HepG2 (cell line): ENCODE measurements around the gene PHF23. TPM values are rescaled to one million over a fixed set of nuclear protein-coding genes. Genes with fewer than 3 reads are reported as not detected.
A peak's percentile ranks its signal among the peaks of the same experiment; 100 is the strongest.

Source experiments
- ATAC-seq: fragments of 200-7000 bp; cut with Tn5 transposase; 3 replicates; pipeline ENCODE4 v1.9.1; 2020; ENCODE audit warnings: mild to moderate bottlenecking, moderate library complexity
- BruUV-seq: library from RNA; stranded (reverse); fragments of 400-500 nt; replicated peaks from 2 replicates; lab custom pipeline; 2021; lab: Mats Ljungman, UMichigan
- CTCF ChIA-PET: fragments of 300-600 bp; formaldehyde crosslinking; extraction: SDS; loops from one replicate; lab custom pipeline; 2021; ENCODE audit warnings: low total read pairs, inconsistent platforms, low intra/inter-chr PET ratio; lab: Yijun Ruan, JAX
- POLR2A ChIA-PET: fragments of 350-600 bp; sonication (Branson Sonifier 250); formaldehyde crosslinking; loops from one replicate; lab custom pipeline; 2020; ENCODE audit warnings: antibody characterized with exemption, inconsistent platforms; lab: Yijun Ruan, JAX
- DNase-seq: peaks from one replicate; pipeline ENCODE4 v3.0.0-alpha.2; 2015; ENCODE audit warnings: low spot score
- FAIRE-seq: peaks from 3 replicates; lab custom pipeline; 2011; peaks lifted over from hg19 to GRCh38; lab: Jason Lieb, UNC
- H2AFZ ChIP-seq: one replicate; pipeline ENCODE4 v1.6.1; 2011; ENCODE audit warnings: low read length, inconsistent platforms
- H3K27ac ChIP-seq: fragments of 300-600 bp; 3 replicates; pipeline ENCODE4 v1.8.0; 2011; ENCODE audit warnings: mixed run types, mild to moderate bottlenecking, mixed read lengths, low read length, inconsistent platforms; ENCODE audit not compliant: insufficient read depth; ENCODE audit errors: extremely low read length
- H3K27me3 ChIP-seq, 2 experiments: fragments of 200-600 bp in 1 of 2; 2 replicates in 1 of 2; 3 replicates in 1 of 2; pipeline versions ENCODE4 v1.6.0 to v1.8.0; 2011; ENCODE audit warnings: low read length in 2 of 2, mild to moderate bottlenecking in 2 of 2, moderate library complexity in 2 of 2, inconsistent platforms in 1 of 2; ENCODE audit not compliant: insufficient read depth in 2 of 2, control insufficient read depth in 1 of 2
- H3K36me3 ChIP-seq, 2 experiments: fragments of 200-600 bp in 1 of 2; replicated peaks in 1 of 2; 2 replicates in 1 of 2; 3 replicates in 1 of 2; pipeline versions ENCODE4 v1.5.1 to v1.8.0; 2011; ENCODE audit warnings: low read length in 2 of 2, inconsistent platforms in 1 of 2; ENCODE audit not compliant: insufficient read depth in 2 of 2, control insufficient read depth in 1 of 2
- H3K4me1 ChIP-seq: 2 replicates; pipeline ENCODE4 v1.5.1; 2012; ENCODE audit warnings: low read length, inconsistent platforms; ENCODE audit not compliant: insufficient read depth
- H3K4me2 ChIP-seq: 2 replicates; pipeline ENCODE4 v1.6.0; 2011; ENCODE audit warnings: low read depth, low read length, inconsistent platforms
- H3K4me3 ChIP-seq, 3 experiments: fragments of 200-600 bp in 1 of 3; sonication (generic), shearing (Covaris generic) in 1 of 3; replicated peaks in 1 of 3; 2 replicates each; pipeline ENCODE4 v1.5.1; 2011 to 2016; ENCODE audit warnings: low read length in 3 of 3, inconsistent platforms in 2 of 3, low read depth in 2 of 3, mild to moderate bottlenecking in 2 of 3, control low read depth in 1 of 3, mixed read lengths in 1 of 3; ENCODE audit not compliant: insufficient read depth in 1 of 3
- H3K79me2 ChIP-seq: one replicate; pipeline ENCODE4 v1.6.1; 2011; ENCODE audit warnings: low read length, inconsistent platforms; ENCODE audit not compliant: insufficient read depth
- H3K9ac ChIP-seq: 2 replicates; pipeline ENCODE4 v1.6.0; 2011; ENCODE audit warnings: mild to moderate bottlenecking, low read depth, low read length, inconsistent platforms; ENCODE audit not compliant: insufficient read depth
- H3K9me3 ChIP-seq: 2 replicates; pipeline ENCODE4 v1.5.1; 2012; ENCODE audit warnings: mild to moderate bottlenecking, low read length
- H4K20me1 ChIP-seq: 2 replicates; pipeline ENCODE4 v1.6.0; 2011; ENCODE audit warnings: inconsistent platforms, mild to moderate bottlenecking, low read length, moderate library complexity; ENCODE audit not compliant: insufficient read depth
- ATRX ChIP-seq: sonication (generic); formaldehyde crosslinking; IDR thresholded peaks from 2 replicates; pipeline ENCODE4 v1.4.0; 2020; ENCODE audit warnings: missing genetic modification reagents, borderline replicate concordance
- CBX1 ChIP-seq: IDR thresholded peaks from one replicate; pipeline ENCODE4 v1.6.1; 2016; ENCODE audit warnings: antibody characterized with exemption, low read depth
- CREM ChIP-seq, 2 experiments: sonication (generic) in 1 of 2; formaldehyde crosslinking in 1 of 2; IDR thresholded peaks; 2 replicates each; pipeline versions ENCODE4 v1.4.0 to v1.6.1; 2016 to 2020; ENCODE audit warnings: antibody characterized with exemption in 1 of 2, mild to moderate bottlenecking in 1 of 2, missing genetic modification reagents in 1 of 2
- FUBP1 ChIP-seq: sonication (generic); formaldehyde crosslinking; IDR thresholded peaks from 2 replicates; pipeline ENCODE4 v1.5.1; 2020; ENCODE audit warnings: missing genetic modification reagents, mild to moderate bottlenecking, borderline replicate concordance
- GRHL1 ChIP-seq: sonication (generic); formaldehyde crosslinking; conservative IDR thresholded peaks from 2 replicates; pipeline ENCODE4 v1.8.0; 2022; ENCODE audit warnings: missing genetic modification reagents
- ISL2 ChIP-seq: sonication (generic); formaldehyde crosslinking; IDR thresholded peaks from 2 replicates; pipeline ENCODE4 v1.5.0; 2020; ENCODE audit warnings: missing genetic modification reagents
- KAT7 ChIP-seq: IDR thresholded peaks from 2 replicates; pipeline ENCODE4 v1.6.1; 2018; ENCODE audit warnings: borderline replicate concordance, missing compliant biosample characterization
- MED8 ChIP-seq: sonication (generic); formaldehyde crosslinking; IDR thresholded peaks from 2 replicates; pipeline ENCODE4 v1.8.1; 2023; ENCODE audit warnings: mild to moderate bottlenecking, missing genetic modification reagents; ENCODE audit not compliant: insufficient replicate concordance
- RFXAP ChIP-seq: sonication (generic); formaldehyde crosslinking; IDR thresholded peaks from 2 replicates; pipeline ENCODE4 v1.4.0; 2020; ENCODE audit warnings: missing genetic modification reagents, borderline replicate concordance
- SIX1 ChIP-seq: sonication (generic); formaldehyde crosslinking; IDR thresholded peaks from 2 replicates; pipeline ENCODE4 v1.4.0; 2020; ENCODE audit warnings: missing genetic modification reagents, borderline replicate concordance
- SMAD1 ChIP-seq: sonication (generic); formaldehyde crosslinking; IDR thresholded peaks from 2 replicates; pipeline ENCODE4 v1.4.0; 2020; ENCODE audit warnings: missing genetic modification reagents, low read depth, mild to moderate bottlenecking, borderline replicate concordance
- TRAFD1 ChIP-seq: sonication (generic); formaldehyde crosslinking; IDR thresholded peaks from 2 replicates; pipeline ENCODE4 v1.5.1; 2020; ENCODE audit warnings: missing genetic modification reagents, mild to moderate bottlenecking, borderline replicate concordance
- ZBTB1 ChIP-seq: sonication (generic); formaldehyde crosslinking; IDR thresholded peaks from 2 replicates; pipeline ENCODE4 v1.4.0; 2020; ENCODE audit warnings: missing genetic modification reagents, borderline replicate concordance
- ZNF101 ChIP-seq: sonication (generic); formaldehyde crosslinking; IDR thresholded peaks from 2 replicates; pipeline ENCODE4 v1.4.0; 2020; ENCODE audit warnings: mild to moderate bottlenecking, low read depth, missing genetic modification reagents, borderline replicate concordance
- ZNF367 ChIP-seq: sonication (generic); formaldehyde crosslinking; IDR thresholded peaks from 2 replicates; pipeline ENCODE4 v1.4.0; 2020; ENCODE audit warnings: missing genetic modification reagents, borderline replicate concordance
- ZNF557 ChIP-seq: sonication (generic); formaldehyde crosslinking; IDR thresholded peaks from 2 replicates; pipeline ENCODE4 v1.4.0; 2020; ENCODE audit warnings: missing genetic modification reagents
- ZNF761 ChIP-seq: sonication (generic); formaldehyde crosslinking; conservative IDR thresholded peaks from 2 replicates; pipeline ENCODE4 v1.4.0; 2020; ENCODE audit warnings: mild to moderate bottlenecking, missing genetic modification reagents
- ZNF878 ChIP-seq: sonication (generic); formaldehyde crosslinking; IDR thresholded peaks from 2 replicates; pipeline ENCODE4 v1.8.1; 2023; ENCODE audit warnings: mild to moderate bottlenecking, missing genetic modification reagents, moderate library complexity
- WGBS: methylation state at CpG from one replicate; pipeline ENCODE4 v1.1.6; 2017; ENCODE audit warnings: low lambda C conversion rate; 5-methylcytosine and 5-hydroxymethylcytosine counted together
- in situ Hi-C: cut with HindIII; loops from 2 replicates; pipeline ENCODE4 v1.10.0; 2017; ENCODE audit warnings: low pct_unique_long_range_greater_than_20kb; ENCODE audit not compliant: extremely low pct_ligation_motif_present
- intact Hi-C: fragments of 100-400 bp; cut with micrococcal nuclease; formaldehyde crosslinking; loops from one replicate; pipeline ENCODE4 v1.10.0; 2022; ENCODE audit not compliant: unreplicated experiment
- polyA plus RNA-seq, 8 experiments: library from polyadenylated mRNA; depleted of rRNA in 3 of 8; stranded (reverse) in 7 of 8; unstranded in 1 of 8; fragments of >200 nt; fragmentation: Illumina TruSeq in 4 of 8; extraction: Trizol in 4 of 8; gene quantifications; 2 replicates each; pipeline versions ENCODE4 v1.2.1 to v1.2.3, GENCODE V29; 2011 to 2016; ENCODE audit warnings: low read depth in 4 of 8, missing spikeins in 1 of 8, mixed read lengths in 1 of 8; ENCODE audit not compliant: insufficient read depth in 1 of 8
- total RNA-seq, 5 experiments: library from RNA; depleted of rRNA; stranded (reverse); fragments of >200 nt; fragmentation: Illumina TruSeq; extraction: Trizol; gene quantifications; 2 replicates each; pipeline ENCODE4 v1.2.3, GENCODE V29; 2016; ENCODE audit warnings: low read depth in 1 of 5

The PHF23 gene
- total and polyA plus RNA-seq, 2 of the 13 experiments (the other 11 are each of a cell fraction or from before 2014, with no cell fraction given), result 27.6 to 33.2 TPM

- in situ Hi-C loops (no loop called here), intact Hi-C loops (no loop called here)
- Histone ChIP-seq H4K20me1 (no peaks in the 10 kb centered on the region), H3K4me1 (peaks cover 43% of the 10 kb centered on the region), H3K36me3 (peaks cover 8 to 13% of the 10 kb centered on the region in 2 experiments; a peak in 4 of 5 replicates), H3K27me3 (peaks cover 0 to 2% of the 10 kb centered on the region in 2 experiments; a peak in 1 of 5 replicates), H3K9ac (peak within 1 kb of the TSS; percentile 96), H3K4me3 (peak within 1 kb of the TSS; percentile 95 to 99 (median 96)), H3K4me2 (peak within 1 kb of the TSS; percentile 91), H3K79me2 (peaks cover 49% of the 10 kb centered on the region), H2AFZ (no peak within 1 kb of the TSS), H3K27ac (peak within 1 kb of the TSS; percentile 99), H3K9me3 (no peaks in the 10 kb centered on the region)
- BruUV-seq, result TSS peak; percentile 79
- FAIRE-seq (no peak), DNase-seq (peak; percentile 94), ATAC-seq (peak; percentile 74)
- CTCF ChIA-PET, result interaction anchor here (1.5 kb wide), 2 partner anchors 28 to 43 kb away, joined by 4 to 5 read pairs; partner anchors contain the start of gene SLC2A4
- POLR2A ChIA-PET, result interaction anchor here (1.0 to 2.6 kb wide), 6 partner anchors 10 to 77 kb away, joined by 4 to 34 read pairs (median 12); partner anchors contain the start of genes ACADVL, DLG4, GABARAP and NEURL4
- 2% methylated on average over 11 of the region's 55 CpGs for WGBS
- TF ChIP-seq ISL2 (CRISPR knock-in tag) (no peak), MED8 (CRISPR knock-in tag) (peak; percentile 61), ZNF101 (CRISPR knock-in tag) (no peak), SIX1 (CRISPR knock-in tag) (no peak), GRHL1 (CRISPR knock-in tag) (no peak), TRAFD1 (CRISPR knock-in tag) (no peak), ZBTB1 (CRISPR knock-in tag) (no peak), KAT7 (CRISPR knock-in tag) (peak; percentile 92), CREM (IDR thresholded peaks at IDR 0.05) (peak; percentile 96), CREM (CRISPR knock-in tag; IDR thresholded peaks at IDR 0.05) (peak; percentile 83), ZNF761 (peak; percentile 68), SMAD1 (no peak), RFXAP (CRISPR knock-in tag) (no peak), CBX1 (peak; percentile 53), ATRX (no peak), ZNF878 (no peak), ZNF367 (CRISPR knock-in tag) (no peak), ZNF557 (no peak), FUBP1 (CRISPR knock-in tag) (no peak)
Observed at GRCh38 chr17:7252176-7253043, 13.2 kb upstream of the PHF23 start, which contains the start of gene ELP5. TSS of gene ELP5 (plus strand) at chr17:7252215. CDS start at chr17:7252551, 336 bp downstream.
